GM10248 (cell line): ENCODE data around the gene GRB10.

Source experiments
- CTCF ChIA-PET: fragments of 300-600 bp; sonication (Branson Sonifier 250); formaldehyde crosslinking; extraction: SDS; loops from one replicate; lab custom pipeline; 2021; ENCODE audit warnings: antibody characterized with exemption; lab: Yijun Ruan, JAX
- POLR2A ChIA-PET: fragments of 350-650 bp; sonication (Branson Sonifier 250); formaldehyde crosslinking; extraction: SDS; loops from one replicate; lab custom pipeline; 2020; ENCODE audit warnings: antibody characterized with exemption; lab: Yijun Ruan, JAX
- DNase-seq: peaks from one replicate; pipeline ENCODE4 v3.0.0; 2012; ENCODE audit errors: extremely low spot score
- TF ChIP-seq, protein P1 (sequence below): IDR thresholded peaks from 2 replicates; pipeline ENCODE4 v1.5.1; 2012; ENCODE audit warnings: mild to moderate bottlenecking, low read depth; ENCODE audit errors: extremely low read depth, missing control alignments, control extremely low read depth

Gene GRB10

DNA sequence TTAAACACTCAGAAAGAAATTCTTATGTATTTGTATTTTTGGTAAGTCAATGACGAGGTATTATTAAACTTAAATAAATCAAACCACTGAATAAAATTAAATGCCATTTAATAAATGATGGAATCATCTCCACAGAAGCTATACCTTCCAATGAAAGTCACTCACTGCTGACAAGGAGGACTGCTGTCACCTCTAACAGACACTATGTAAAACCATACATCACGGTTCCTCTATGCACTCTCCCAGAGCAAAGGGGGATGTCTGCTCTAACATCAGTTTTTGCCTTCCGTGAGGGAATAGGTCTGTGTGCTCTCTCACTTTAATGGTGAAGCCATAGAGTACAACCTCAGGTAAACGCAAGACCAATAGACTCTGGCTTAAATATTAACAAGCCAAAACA lies 117.8 kb downstream of the GRB10 start:
- DNase-seq = no peak
- CTCF ChIA-PET = no interaction called here
- TF ChIP-seq, protein P1, sequence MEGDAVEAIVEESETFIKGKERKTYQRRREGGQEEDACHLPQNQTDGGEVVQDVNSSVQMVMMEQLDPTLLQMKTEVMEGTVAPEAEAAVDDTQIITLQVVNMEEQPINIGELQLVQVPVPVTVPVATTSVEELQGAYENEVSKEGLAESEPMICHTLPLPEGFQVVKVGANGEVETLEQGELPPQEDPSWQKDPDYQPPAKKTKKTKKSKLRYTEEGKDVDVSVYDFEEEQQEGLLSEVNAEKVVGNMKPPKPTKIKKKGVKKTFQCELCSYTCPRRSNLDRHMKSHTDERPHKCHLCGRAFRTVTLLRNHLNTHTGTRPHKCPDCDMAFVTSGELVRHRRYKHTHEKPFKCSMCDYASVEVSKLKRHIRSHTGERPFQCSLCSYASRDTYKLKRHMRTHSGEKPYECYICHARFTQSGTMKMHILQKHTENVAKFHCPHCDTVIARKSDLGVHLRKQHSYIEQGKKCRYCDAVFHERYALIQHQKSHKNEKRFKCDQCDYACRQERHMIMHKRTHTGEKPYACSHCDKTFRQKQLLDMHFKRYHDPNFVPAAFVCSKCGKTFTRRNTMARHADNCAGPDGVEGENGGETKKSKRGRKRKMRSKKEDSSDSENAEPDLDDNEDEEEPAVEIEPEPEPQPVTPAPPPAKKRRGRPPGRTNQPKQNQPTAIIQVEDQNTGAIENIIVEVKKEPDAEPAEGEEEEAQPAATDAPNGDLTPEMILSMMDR = no peak
- POLR2A ChIA-PET = no interaction called here

DNA sequence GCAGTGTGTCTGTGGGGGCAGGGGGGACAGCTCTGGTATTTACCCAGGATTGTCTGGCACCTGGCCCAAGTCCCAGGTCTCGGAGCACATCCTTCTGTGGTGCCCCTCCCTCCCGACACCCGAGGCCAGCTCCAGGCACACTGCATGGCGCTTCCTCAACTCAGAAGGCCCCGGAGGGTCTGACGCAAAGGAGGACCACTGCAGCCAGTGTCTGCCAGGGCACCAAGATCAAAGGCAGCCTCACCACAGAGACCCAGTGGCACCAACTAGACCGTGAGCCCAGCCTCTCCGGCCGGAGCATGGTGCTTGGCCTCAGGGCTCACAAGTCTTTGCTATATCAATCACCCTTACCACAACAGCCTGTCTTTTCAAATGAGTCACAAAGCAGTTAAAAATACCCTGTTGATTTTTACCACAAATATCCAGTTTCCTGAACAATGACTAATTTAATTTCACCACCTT lies 118.2 kb downstream of the GRB10 start:
- TF ChIP-seq, protein P1 = no peak
- POLR2A ChIA-PET = no interaction called here
- DNase-seq = peak; percentile 45
- CTCF ChIA-PET = interaction anchor here (1.9 kb wide), 1 partner anchor 31 kb away, joined by 8 read pairs; no protein-coding TSS in a partner anchor

DNA sequence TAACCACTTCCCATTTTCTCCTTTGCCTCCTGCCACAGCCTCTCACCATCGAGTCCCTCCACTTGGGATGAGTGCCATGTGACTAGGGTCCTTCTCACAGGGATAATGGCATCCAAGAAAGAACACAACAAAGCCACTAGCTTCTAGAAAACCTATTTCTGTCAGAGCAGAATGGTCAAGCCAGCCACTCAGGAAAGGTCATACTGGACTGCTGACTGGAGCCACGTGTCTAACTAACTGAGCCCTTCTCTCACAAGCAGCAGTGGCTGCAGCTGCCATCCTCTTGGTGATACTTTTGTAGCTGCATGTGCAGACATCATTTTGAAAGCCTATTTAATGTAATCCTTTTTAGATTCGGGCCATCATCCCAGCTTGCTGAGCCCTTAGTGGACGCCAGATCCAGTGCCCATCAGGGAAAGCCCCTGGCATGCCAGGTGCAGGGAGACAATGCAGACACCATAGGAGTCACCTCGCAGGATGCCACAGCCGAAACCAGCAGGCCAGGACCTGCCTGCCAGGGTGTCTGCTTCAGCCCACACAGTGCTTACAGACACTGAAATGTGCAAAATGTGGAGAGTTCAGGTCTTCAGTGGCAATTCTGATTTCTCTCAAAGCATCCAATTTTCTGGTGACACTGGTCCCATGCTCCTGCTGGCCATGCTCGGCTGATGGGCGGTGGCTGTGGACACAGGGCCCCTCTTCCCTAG lies 119.1 kb downstream of the GRB10 start:
- TF ChIP-seq, protein P1 = no peak
- DNase-seq = no peak
- ChIA-PET CTCF (interaction anchor here (1.9 kb wide), 1 partner anchor 30 kb away, joined by 8 read pairs; no protein-coding TSS in a partner anchor), POLR2A (no interaction called here)

DNA sequence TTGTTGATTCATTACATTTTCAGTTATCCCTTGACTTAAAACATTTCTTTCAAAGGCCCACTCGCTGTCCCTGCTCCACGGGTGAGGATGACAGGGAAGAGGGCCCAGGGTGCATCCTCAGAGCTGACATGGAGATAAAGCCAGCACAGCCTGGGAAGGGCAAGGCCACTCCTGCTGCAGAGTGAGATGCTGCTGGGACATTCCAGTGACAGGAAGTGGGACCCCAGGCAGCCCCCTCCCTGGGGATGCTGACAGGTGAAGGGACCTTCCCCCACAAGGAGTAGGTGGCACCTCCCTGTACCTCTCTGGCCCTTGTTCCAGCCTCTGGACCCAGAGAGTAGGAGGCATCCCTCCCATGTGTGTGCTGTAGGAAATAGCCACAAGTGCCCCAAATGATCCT lies 119.7 kb downstream of the GRB10 start:
- TF ChIP-seq, protein P1 = no peak
- CTCF ChIA-PET = interaction anchor here (1.9 kb wide), 1 partner anchor 30 kb away, joined by 8 read pairs; no protein-coding TSS in a partner anchor
- no peak for DNase-seq
- POLR2A ChIA-PET = no interaction called here

DNA sequence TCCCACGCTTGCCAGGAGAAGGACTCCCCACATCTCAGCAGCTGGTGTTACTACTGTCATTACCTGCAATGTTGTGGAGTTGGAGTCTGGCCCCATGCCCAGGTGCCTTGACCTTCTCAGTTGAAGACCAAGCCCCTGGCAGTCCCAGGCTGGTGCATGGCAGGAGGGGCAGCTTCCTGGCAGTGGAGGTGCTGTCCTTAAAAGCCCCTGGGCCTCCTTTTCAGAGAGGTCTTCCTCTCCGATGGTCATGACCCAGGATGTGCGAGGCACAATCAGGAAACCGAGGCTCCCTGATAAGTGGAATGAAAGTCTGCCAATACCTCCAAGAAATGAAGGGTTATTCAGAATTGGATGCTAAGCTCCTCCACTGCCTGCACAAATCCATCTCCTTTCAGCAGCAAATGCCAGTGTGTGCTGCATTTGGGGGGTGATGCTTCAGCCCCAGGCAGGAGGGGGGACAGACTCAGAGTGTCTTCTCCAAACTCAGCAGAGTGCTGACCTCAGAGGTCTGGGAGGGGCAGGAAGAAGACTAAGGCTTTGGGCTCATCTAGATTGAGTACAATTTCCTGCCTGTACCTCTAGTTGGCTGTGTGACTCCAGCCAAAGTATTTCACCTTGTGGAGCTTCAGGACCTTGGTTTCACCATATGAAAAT lies 120.5 kb downstream of the GRB10 start:
- TF ChIP-seq, protein P1 = no peak
- POLR2A ChIA-PET = no interaction called here

DNA sequence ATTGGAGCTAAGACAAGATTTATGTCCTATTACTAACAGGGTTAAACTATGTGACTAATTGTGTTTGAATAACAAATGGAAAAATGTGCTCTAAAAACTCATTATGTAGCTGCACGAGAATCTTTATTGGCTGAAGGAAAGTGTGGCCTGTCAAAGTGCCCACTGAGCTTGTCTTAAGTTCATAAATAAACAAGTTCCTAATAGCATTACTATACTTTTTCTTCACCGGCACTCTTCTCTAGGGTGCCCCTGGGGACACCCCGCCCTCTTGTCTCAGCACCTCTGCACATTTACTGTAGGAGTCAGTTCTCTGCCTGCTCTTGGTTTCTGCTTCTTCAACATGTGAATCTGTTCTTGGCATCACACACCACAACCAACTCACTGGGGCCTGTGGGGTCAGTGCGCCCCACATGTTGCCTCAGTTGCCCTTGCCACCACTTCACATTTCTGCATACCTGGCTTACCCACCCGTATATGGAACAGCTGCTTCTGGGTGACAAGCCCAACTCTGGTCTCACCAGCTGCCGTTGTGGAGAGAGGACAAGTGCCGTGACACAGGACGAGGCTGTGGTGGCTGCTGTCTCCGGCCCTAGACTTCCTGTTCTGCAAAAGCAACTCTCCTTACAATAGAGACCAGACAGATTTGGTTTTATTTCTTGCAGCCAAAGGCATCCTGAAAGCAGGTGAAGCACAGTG lies 121.2 kb downstream of the GRB10 start:
- ChIA-PET CTCF (no interaction called here), POLR2A (no interaction called here)
- no peak for DNase-seq
- TF ChIP-seq, protein P1 = no peak

More for the DNA sequence above, 120.5 kb downstream of the GRB10 start:
- CTCF ChIA-PET = no interaction called here
- no peak for DNase-seq
